ENCODE results near the gene TMC8. TPM values are rescaled to one million over a fixed set of nuclear protein-coding genes. Genes with fewer than 3 reads are reported as not detected.

The TMC8 gene
- total RNA-seq, 1 donor from 2014 or later, result 1.3 TPM

DNA sequence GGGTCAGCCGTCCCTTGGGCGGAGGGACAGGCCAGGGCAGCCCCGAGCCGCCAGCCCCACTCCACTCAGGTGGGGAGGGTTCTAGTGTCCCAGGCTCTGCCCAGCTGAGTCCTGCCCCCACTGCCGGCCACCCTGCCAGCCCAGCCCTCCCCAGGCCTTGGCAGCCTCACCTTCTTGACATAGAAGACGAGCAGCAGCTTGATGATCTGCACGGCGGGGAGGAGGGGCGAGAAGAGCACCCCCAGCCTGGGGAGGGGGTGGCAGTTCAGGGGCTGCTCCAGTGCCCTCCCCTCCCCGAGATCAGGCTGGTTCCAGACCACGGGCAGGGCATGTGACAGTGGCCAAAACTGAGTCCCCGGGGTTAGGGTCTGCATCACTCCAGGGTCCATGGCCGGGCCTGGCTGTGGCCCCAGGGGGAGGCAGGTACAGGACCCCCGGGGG lies 11.8 kb upstream of the TMC8 start:
- Histone ChIP-seq H3K4me3 (no peak overlapping the region), H3K4me1 (peaks cover 35% of the 10 kb centered on the region), H3K9me3 (replicated peaks) (no peaks in the 10 kb centered on the region), H3K27ac (replicated peaks) (no peak overlapping the region), H3K36me3 (peaks cover 46% of the 10 kb centered on the region), H3K27me3 (ENCODE audit: low read depth) (no peaks in the 10 kb centered on the region)
- intact Hi-C loops (cut with micrococcal nuclease), result no loop called here
- no peak for DNase-seq
- no peak for TF ChIP-seq CTCF (IDR thresholded peaks at IDR 0.05; ENCODE audit: borderline replicate concordance)

- Histone ChIP-seq H3K36me3 (peaks cover 64% of the 10 kb centered on the region), H3K27me3 (ENCODE audit: low read depth) (no peaks in the 10 kb centered on the region), H3K4me3 (no peak overlapping the region), H3K27ac (replicated peaks) (no peak overlapping the region), H3K4me1 (peaks cover 37% of the 10 kb centered on the region), H3K9me3 (replicated peaks) (no peaks in the 10 kb centered on the region)
- intact Hi-C loops (cut with micrococcal nuclease), result no loop called here
- TF ChIP-seq CTCF (IDR thresholded peaks at IDR 0.05; ENCODE audit: borderline replicate concordance), result no peak
- DNase-seq, result no peak
Observed at GRCh38 chr17:78120537-78120936, 10.0 kb upstream of the TMC8 start.

GRCh38 chr17:78120971-78121800 lies 9.4 kb upstream of the TMC8 start:
- TF ChIP-seq CTCF (IDR thresholded peaks at IDR 0.05; ENCODE audit: borderline replicate concordance), result no peak
- H3K36me3 ChIP-seq, result peaks cover 66% of the 10 kb centered on the region
- no peak overlapping the region for H3K27ac ChIP-seq (replicated peaks)
- H3K4me1 ChIP-seq, result peaks cover 43% of the 10 kb centered on the region
- no peak overlapping the region for H3K4me3 ChIP-seq
- DNase-seq, result no peak
- no peaks in the 10 kb centered on the region for H3K9me3 ChIP-seq (replicated peaks)
- intact Hi-C loops (cut with micrococcal nuclease), result no loop called here
- no peaks in the 10 kb centered on the region for H3K27me3 ChIP-seq (ENCODE audit: low read depth)

DNA sequence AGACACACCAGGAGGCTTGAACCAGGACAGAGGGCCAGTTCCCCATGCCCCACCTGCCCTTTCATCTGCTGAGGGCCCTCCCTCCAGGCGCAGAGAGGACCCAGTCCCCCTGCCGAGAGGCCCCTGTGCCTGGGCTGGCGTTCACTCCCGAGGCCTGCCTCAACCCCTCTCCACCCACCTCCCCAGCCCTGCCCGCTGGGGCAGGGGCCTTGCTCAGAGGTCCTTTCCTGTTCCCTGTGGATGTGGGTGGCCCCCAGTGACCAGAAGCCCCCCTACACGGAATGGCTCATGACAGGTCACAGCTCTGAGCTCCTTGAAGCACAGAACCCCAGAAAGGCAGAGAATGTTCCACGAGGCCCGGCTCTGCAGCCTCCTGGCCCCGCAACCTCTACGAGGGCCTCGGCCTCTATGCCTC lies 8.8 kb upstream of the TMC8 start:
- Histone ChIP-seq H3K27ac (replicated peaks) (no peak overlapping the region), H3K9me3 (replicated peaks) (no peaks in the 10 kb centered on the region), H3K36me3 (peaks cover 66% of the 10 kb centered on the region), H3K4me1 (peaks cover 49% of the 10 kb centered on the region), H3K27me3 (ENCODE audit: low read depth) (no peaks in the 10 kb centered on the region), H3K4me3 (no peak overlapping the region)
- no peak for DNase-seq
- TF ChIP-seq CTCF (IDR thresholded peaks at IDR 0.05; ENCODE audit: borderline replicate concordance), result no peak
- intact Hi-C loops (cut with micrococcal nuclease), result no loop called here

GRCh38 chr17:78122216-78122930 lies 8.2 kb upstream of the TMC8 start:
- no peak overlapping the region for H3K4me3 ChIP-seq
- no peak for DNase-seq

More at GRCh38 chr17:78122216-78122930, 8.2 kb upstream of the TMC8 start:
- intact Hi-C loops (cut with micrococcal nuclease), result no loop called here
- peaks cover 52% of the 10 kb centered on the region for H3K4me1 ChIP-seq
- no peak for TF ChIP-seq CTCF (IDR thresholded peaks at IDR 0.05; ENCODE audit: borderline replicate concordance)
- H3K27ac ChIP-seq (replicated peaks), result peak overlapping the region; percentile 8
- H3K27me3 ChIP-seq (ENCODE audit: low read depth), result no peaks in the 10 kb centered on the region
- H3K36me3 ChIP-seq, result peaks cover 66% of the 10 kb centered on the region
- H3K9me3 ChIP-seq (replicated peaks), result no peaks in the 10 kb centered on the region

Data from left ventricle myocardium inferior (tissue), 1 donor.